Glutamatergic neuron (in vitro differentiated cells): ENCODE measurements around the gene SEMA6B. TPM values are rescaled to one million over a fixed set of nuclear protein-coding genes. Genes with fewer than 3 reads are reported as not detected.

Experiments used
- DNase-seq: peaks from one replicate; pipeline ENCODE4 v3.0.0; 2022
- H3K27ac Mint-ChIP-seq: one replicate; pipeline ENCODE4 v1.8.0; 2020; ENCODE audit warnings: mild to moderate bottlenecking, mixed read lengths, inconsistent platforms; ENCODE audit not compliant: unreplicated experiment
- H3K27me3 Mint-ChIP-seq: one replicate; pipeline ENCODE4 v1.8.0; 2020; ENCODE audit warnings: mild to moderate bottlenecking, moderate library complexity, mixed read lengths, inconsistent platforms; ENCODE audit not compliant: unreplicated experiment
- H3K36me3 Mint-ChIP-seq: one replicate; pipeline ENCODE4 v1.8.0; 2020; ENCODE audit warnings: mild to moderate bottlenecking, mixed read lengths, inconsistent platforms; ENCODE audit not compliant: unreplicated experiment
- H3K4me1 Mint-ChIP-seq: one replicate; pipeline ENCODE4 v1.8.0; 2020; ENCODE audit warnings: mild to moderate bottlenecking, low read depth, mixed read lengths, inconsistent platforms; ENCODE audit not compliant: unreplicated experiment
- H3K4me3 Mint-ChIP-seq: one replicate; pipeline ENCODE4 v1.8.0; 2020; ENCODE audit warnings: mild to moderate bottlenecking, mixed read lengths, inconsistent platforms; ENCODE audit not compliant: unreplicated experiment
- H3K9me3 Mint-ChIP-seq: one replicate; pipeline ENCODE4 v1.8.0; 2020; ENCODE audit warnings: mild to moderate bottlenecking, moderate library complexity, mixed read lengths, inconsistent platforms; ENCODE audit not compliant: unreplicated experiment
- total RNA-seq: library from RNA; stranded (reverse); fragmentation: NEBNext Ultra II Directional; extraction: Animal tissue kit (Norgen Biotek cat#: 25700); gene quantifications from one replicate; pipeline ENCODE4 v1.2.1, GENCODE V29; 2021; ENCODE audit not compliant: unreplicated experiment
- TF ChIP-seq, protein P1 (sequence below): fragments of 200-600 bp; sonication (generic); IDR thresholded peaks from one replicate; pipeline ENCODE4 v1.5.0; 2021; ENCODE audit not compliant: partially characterized antibody, unreplicated experiment

The SEMA6B gene
- total RNA-seq, 1 donor from 2014 or later, result 234 TPM

- no peak for DNase-seq
- Mint-ChIP-seq H3K27ac (no peak overlapping the region), H3K27me3 (peaks cover 2% of the 10 kb centered on the region), H3K9me3 (peaks cover 3% of the 10 kb centered on the region), H3K4me1 (no peaks in the 10 kb centered on the region), H3K36me3 (no peaks in the 10 kb centered on the region), H3K4me3 (no peak overlapping the region)
- TF ChIP-seq, protein P1, sequence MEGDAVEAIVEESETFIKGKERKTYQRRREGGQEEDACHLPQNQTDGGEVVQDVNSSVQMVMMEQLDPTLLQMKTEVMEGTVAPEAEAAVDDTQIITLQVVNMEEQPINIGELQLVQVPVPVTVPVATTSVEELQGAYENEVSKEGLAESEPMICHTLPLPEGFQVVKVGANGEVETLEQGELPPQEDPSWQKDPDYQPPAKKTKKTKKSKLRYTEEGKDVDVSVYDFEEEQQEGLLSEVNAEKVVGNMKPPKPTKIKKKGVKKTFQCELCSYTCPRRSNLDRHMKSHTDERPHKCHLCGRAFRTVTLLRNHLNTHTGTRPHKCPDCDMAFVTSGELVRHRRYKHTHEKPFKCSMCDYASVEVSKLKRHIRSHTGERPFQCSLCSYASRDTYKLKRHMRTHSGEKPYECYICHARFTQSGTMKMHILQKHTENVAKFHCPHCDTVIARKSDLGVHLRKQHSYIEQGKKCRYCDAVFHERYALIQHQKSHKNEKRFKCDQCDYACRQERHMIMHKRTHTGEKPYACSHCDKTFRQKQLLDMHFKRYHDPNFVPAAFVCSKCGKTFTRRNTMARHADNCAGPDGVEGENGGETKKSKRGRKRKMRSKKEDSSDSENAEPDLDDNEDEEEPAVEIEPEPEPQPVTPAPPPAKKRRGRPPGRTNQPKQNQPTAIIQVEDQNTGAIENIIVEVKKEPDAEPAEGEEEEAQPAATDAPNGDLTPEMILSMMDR, result no peak
These were observed 41.9 kb downstream of the SEMA6B start for GRCh38 chr19:4517451-4518057.

GRCh38 chr19:4516939-4517300 lies 42.6 kb downstream of the SEMA6B start:
- no peaks in the 10 kb centered on the region for H3K4me1 Mint-ChIP-seq
- H3K36me3 Mint-ChIP-seq, result no peaks in the 10 kb centered on the region
- peaks cover 3% of the 10 kb centered on the region for H3K9me3 Mint-ChIP-seq
- peaks cover 2% of the 10 kb centered on the region for H3K27me3 Mint-ChIP-seq
- TF ChIP-seq, protein P1, result no peak
- DNase-seq, result no peak
- H3K27ac Mint-ChIP-seq, result no peak overlapping the region
- no peak overlapping the region for H3K4me3 Mint-ChIP-seq

GRCh38 chr19:4516199-4516938 lies 43.1 kb downstream of the SEMA6B start:
- TF ChIP-seq, protein P1, result no peak
- H3K27me3 Mint-ChIP-seq, result peaks cover 5% of the 10 kb centered on the region
- no peaks in the 10 kb centered on the region for H3K4me1 Mint-ChIP-seq
- H3K27ac Mint-ChIP-seq, result no peak overlapping the region
- H3K36me3 Mint-ChIP-seq, result no peaks in the 10 kb centered on the region
- no peak overlapping the region for H3K4me3 Mint-ChIP-seq
- DNase-seq, result no peak
- peaks cover 3% of the 10 kb centered on the region for H3K9me3 Mint-ChIP-seq

GRCh38 chr19:4515732-4516131 lies 43.8 kb downstream of the SEMA6B start:
- no peak for DNase-seq
- Mint-ChIP-seq H3K27ac (no peak overlapping the region), H3K36me3 (no peaks in the 10 kb centered on the region), H3K27me3 (peaks cover 6% of the 10 kb centered on the region), H3K9me3 (peaks cover 3% of the 10 kb centered on the region), H3K4me3 (no peak overlapping the region), H3K4me1 (no peaks in the 10 kb centered on the region)
- TF ChIP-seq, protein P1, result no peak

- no peaks in the 10 kb centered on the region for H3K36me3 Mint-ChIP-seq
- no peaks in the 10 kb centered on the region for H3K9me3 Mint-ChIP-seq
- TF ChIP-seq, protein P1, result no peak
- no peak overlapping the region for H3K27ac Mint-ChIP-seq
- no peak for DNase-seq
- peaks cover 6% of the 10 kb centered on the region for H3K27me3 Mint-ChIP-seq
- H3K4me3 Mint-ChIP-seq, result no peak overlapping the region
- H3K4me1 Mint-ChIP-seq, result no peaks in the 10 kb centered on the region
These were observed 46.2 kb downstream of the SEMA6B start for GRCh38 chr19:4513248-4513647.
